ENCODE measurements around the gene FRMD8.
A peak's percentile ranks its signal among the peaks of the same experiment; 100 is the strongest.
"Not testable (repeated sequence)": the region's sequence is repeated elsewhere in the genome, so short reads cannot be mapped to it uniquely, and the experiment has no call there.

FRMD8 gene

DNA sequence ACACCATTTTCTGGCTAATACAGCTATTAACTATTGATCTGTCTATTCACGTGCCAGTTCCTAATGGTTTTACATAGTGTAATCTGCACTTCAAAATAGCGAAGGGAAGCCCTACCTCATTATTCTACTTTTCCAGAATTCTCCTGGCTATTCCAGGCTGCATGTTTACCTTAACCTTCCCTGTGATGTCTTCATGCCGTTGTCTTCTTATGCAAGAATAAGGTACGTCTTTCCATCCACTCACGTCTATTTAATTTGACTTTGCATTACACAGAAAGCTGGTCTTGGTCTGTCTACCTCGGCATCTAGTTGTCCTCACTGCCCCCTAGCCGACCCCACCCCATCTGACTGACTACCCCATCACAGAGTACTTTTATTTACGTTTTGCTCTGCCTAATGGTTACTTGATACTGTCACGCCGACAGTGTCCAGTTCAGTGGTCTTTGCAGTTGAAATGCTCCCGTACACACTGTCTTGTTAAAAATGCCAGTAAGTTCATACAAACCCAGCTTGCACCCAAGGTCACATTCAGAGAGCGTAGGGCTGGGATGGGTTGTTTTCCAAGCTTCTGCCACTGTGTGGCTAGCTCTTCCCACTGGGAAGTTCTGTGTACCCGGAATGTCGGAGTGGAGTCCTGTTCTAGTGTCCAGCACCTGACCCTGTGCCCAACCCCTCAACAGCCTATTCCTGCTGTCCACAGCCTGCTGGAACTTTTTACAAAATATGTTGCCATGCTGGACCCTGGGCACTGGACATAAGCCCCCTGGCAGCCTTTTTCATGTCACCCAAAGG is 51.2 kb downstream of the FRMD8 start:
- no peak for DNase-seq

DNA sequence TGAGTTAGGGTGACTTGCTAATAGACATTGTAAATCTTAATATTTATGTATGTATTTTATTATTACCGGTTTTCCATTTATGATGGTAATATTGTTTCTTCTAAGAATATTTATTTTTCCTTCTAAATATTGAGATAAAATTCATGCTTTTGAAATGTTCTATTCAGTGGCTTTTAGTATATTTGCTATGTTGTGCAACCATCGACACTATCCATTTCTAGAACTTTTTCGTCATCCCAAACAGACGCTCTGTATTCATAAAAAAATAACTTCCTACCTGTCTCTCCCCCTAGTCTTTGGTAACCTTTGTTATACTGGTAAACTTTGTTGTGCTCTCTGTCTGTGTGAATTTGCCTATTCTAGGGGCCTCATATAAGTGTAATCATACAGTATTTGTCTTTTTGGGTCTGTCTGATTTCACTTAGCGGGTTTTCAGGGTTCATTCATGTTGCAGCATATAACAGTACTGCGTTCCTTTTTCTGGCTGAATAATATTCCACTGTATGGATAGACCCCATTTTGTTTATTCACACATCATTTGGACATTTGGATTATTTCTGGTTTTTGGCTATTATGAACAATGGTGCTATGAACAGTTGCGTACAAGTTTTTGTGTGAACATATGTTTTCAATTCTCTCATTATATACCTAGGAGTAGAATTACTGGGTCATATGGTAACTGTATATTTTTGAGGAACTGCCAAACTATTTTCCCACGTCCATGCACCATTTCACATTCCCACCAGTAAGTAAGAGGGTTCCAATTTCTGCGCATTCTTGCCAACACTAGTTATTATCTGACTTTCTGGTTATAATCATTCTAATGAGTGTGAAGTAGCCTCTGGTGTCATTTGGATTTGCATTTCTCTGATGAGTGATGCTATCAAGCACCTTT is 52.1 kb downstream of the FRMD8 start:
- no peak for DNase-seq

DNA sequence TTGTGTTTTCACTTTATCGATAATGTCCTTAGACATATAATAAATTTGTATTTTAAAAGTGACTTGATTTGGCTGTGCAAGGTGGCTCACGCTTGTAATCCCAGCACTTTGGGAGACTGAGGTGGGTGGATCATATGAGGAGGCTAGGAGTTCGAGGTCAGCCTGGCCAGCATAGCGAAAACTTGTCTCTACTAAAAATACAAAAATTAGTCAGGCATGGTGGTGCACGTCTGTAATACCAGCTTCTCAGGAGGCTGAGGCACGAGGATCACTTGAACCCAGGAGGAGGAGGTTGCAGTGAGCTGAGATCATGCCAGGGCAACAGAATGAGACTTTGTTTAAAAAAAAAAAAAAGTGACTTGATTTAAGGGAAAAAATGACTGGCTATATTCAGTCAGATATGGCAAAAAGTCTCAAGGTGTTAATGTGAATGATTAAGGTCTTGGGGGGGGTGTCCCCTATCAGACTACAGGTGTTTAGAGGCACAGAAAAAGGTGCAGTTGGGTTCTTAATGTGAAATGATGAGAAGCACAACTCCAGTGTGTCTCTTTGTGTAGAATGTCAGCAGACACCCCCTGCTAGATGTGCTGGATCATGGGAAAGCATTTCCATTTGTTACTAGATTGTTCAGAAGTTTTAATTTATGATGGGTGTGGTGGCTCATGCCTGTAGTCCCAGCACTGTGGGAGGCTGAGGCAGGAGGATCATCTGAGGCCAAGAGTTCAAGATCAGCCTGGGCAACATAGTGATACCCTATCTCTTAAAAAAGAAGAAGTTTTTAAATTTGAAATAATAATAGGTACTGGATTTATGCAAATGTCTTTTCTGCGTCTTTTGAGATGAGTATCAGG is 53.1 kb downstream of the FRMD8 start:
- DNase-seq: no peak

DNA sequence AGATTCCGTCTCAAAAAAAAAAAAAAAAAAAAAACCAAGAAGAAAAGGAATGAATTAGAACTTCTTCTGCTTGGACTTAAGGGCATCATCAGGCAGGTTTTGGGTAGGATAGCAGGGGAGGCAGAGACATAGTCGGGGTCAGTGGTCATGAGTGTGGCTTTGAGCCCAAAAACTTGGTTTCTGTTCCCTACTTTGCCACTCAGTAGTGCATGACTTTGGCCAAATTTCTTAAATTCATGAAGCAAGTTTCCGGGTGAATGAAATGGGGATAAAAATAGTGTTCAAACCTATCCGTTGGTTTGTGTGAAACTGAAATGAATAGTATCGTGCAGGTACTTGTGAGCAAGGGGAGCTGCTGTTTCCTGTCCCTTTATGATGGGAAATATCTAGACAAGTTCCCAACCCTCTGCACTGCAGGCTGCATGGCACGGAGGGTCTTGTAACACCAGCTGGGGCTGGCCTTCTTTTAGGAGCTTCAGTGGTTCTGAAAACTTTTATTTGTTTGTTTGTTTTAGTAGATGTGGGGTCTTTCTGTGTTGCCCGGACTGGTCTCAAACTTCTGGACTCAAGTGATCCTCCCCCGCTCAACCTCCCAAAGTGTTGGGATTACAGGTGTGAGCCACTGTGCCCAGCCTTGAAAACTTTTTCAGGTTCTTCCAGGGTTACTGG is 54.5 kb downstream of the FRMD8 start:
- no peak for DNase-seq

DNA sequence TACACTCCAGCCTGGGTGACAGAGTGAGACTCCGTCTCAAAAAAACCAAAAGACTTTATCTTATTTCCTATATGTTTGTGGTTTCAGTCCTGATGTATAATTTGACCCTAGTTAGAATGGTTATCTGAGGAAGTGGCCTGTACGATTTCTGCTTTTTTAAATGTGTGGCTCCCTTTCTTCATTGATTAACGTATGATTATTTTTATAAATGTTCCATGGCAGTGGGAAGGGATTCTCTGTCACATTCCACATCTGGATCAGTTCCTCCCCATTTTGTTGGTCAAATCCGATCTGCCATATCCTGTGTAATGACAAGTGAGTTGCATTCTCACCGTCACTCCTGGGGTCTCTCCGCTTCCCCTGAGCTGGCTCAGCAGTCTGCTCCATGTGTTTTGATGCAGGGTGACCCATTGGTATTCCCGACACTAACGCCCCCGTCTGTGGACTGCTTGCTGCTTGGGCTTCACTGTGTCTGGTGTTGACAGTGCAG is 56.5 kb downstream of the FRMD8 start:
- no peak for DNase-seq

DNA sequence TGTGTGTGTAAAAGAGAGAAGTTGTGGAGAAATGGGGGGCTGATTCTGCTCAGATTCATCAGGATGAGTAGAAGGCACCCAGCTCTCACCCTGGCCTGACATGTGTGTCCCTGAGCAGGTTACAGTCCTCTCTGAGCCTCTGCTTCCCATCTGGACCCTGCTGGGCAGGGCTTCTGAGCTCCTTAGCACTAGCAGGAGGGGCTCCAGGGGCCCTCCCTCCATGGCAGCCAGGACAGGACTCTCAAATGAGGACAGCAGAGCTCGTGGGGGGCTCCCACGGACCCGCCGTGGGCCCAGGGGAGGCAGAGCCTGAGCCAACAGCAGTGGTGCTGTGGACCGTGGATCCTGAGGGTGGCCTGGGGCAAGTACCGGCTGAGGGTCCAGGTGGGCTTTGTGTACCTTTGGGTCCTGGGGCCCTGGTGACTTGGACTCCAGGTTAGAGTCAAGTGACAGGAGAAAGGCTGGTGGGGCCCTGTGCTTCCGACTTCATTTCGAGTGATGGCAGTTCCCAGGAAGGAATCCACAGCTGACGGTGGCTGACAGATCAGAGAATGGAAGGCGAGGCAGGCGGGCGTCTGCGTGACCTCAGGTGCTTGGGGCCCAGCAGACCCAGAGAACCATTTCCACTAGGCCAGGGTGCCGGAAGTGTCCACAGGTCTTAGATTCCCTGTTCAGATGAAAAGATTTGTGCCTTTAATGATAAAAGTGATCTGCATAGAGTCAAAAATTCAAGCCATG is 58.0 kb downstream of the FRMD8 start:
- no peak for DNase-seq

DNA sequence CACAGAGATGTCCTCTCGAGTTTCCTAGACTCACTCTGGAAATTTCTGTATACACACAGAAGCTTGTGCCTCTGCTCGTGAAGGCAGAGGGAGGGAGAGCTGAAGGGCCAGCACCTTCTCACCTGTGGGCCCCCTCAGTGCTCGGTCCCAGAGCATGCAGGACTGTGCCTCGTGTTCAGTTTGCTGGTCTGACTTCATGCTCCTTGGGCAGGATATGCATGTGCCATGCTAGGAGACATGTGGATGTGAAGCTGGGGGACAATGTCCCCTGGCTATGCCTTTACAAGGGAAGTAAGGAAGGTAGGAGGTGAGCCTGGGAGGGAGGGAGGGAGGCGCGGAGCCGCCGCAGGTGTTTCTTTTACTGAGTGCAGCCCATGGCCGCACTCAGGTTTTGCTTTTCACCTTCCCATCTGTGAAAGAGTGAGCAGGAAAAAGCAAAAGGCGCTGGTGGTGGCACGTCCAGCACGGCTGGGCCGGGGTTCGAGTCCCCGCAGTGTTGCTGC is 58.7 kb downstream of the FRMD8 start:
- no peak for DNase-seq

DNA sequence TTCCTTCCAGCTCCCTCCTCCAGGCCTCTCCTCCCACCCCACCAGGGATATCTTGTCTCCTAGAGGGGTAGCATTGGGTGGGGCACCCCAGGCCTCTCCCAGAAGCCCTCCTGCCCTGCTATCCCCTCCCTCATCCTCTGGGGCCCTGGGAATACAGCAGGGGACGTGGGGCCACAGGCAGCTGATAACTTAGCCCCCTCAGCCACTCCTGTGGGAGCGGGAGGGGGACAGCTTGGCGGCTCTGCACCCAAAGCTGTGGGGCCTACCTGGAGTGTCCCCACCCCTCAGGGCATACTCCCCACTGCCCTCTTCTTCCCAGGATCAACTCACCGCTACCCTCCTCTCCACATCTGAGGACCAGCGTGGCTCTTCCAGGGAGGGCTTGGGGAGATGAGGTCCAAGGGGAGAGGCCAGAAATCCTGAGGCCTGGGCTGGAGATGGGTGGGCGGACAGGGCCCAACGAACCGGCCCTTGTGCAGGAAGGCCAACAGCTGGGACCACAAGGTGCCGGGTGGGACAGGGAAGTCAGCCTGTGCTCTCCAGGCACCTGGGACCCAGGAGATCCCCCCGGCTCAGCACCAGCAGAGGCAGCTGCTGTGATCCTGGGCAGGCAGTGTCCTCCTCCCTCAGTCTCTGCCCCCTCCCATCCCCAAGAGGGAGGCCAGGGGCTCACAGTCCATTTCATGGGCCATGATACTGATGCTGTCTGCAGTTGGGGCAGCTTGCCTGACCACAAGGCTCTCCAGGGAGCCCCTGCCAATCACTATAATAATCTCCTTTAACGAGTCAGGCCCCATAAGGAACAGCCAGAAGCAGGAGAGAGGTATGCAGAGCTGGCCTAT is 59.4 kb downstream of the FRMD8 start:
- no peak for DNase-seq

DNA sequence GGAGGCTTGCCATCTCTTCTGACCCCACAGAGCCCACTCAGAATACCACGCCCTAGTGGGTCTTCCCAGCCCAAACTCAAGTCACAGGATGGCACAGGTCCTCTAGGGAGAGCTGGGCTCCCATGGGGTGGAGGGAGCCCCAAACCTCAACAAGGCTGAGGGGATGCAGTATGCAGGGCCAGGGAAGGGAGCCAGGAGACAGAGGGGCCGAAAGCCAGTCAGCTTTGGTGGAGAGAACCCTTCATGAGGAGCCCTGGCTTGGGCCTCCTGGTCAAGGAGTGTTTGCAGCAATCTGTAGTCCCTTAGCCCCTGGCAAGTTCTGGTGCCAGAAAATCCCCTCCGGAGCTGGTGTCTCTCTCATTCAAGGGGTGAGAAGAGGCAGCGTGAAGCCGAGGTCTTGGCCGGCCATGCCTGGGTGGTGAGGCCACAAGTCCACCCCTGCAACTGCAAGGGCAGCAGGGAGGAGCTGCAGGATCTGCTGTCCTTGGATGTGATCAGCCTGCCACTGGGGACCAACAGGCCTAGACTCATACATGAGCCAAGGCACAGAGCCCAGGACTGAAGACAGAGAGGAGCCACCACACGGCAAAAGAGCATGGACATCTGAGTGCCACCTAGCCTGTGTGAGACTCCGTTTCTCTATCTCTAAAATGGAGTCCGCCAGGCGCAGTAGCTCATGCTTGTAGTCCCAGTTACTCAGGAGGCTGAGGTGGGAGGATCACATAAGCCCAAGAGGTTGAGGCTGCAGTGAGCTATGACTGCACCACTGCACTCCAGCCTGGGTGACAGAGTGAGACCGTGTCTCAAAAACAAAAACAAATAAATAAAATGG is 60.2 kb downstream of the FRMD8 start:
- DNase-seq: no peak

DNA sequence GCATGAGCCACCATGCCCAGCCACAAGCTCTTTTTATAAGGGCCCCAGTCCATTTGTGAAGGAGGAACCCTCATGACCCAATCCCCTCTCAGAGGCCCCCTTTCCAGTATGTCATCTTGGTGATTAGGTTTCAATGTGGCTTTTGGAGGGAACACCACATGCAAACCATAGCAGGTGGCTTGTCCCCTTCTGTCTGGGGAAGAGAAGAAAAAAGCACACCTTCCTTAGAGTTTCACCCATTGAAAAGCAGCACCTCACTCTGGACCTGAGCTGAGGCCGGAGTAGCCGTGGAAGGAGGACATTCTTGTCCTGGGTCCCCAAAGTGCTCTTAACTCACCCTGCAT is 61.6 kb downstream of the FRMD8 start:
- no peak for DNase-seq

DNA sequence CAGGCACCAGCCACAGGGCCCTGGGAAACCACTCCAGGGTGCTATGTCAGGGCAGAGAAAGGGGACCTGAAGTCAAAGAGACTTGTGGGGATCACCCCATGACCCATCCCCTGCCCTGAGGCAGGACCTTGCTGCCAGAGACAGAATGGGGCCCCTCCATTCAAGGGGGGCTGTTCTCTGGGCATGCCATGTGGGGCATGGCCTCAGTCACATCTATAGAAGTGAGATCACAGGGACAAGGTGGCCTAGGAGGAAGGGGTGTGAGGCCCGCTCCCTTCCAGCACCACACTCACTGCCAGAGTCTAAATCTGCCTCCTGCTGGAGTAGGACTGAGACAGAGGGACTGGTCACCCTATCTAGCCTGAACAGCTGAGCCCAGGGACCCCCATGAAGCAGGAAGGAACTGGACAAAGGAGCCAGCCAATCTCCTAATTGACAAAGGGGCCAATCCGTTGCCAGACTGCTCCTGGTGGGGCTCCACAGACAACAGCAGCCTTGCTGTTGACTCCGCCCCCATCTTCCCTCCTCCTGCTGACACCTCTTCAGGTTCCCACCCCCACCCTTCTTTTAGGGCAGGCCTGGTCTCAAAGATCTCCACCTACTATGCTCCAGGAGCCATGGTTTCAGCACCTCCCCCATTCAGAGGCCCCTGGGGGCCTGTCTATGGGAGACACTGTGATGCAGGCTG is 62.1 kb downstream of the FRMD8 start:
- no peak for DNase-seq

DNA sequence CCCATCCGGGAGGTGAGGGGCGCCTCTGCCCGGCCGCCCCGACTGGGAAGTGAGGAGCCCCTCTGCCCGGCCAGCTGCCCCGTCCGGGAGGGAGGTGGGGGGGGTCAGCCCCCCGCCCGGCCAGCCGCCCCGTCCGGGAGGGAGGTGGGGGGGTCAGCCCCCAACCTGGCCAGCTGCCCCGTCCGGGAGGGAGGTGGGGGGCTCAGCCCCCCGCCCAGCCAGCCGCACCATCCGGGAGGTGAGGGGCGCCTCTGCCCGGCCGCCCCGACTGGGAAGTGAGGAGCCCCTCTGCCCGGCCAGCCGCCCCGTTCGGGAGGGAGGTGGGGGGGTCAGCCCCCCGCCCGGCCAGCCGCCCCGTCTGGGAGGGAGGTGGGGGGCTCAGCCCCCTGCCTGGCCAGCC is 64.9 kb downstream of the FRMD8 start:
- not testable (repeated sequence) for DNase-seq

DNA sequence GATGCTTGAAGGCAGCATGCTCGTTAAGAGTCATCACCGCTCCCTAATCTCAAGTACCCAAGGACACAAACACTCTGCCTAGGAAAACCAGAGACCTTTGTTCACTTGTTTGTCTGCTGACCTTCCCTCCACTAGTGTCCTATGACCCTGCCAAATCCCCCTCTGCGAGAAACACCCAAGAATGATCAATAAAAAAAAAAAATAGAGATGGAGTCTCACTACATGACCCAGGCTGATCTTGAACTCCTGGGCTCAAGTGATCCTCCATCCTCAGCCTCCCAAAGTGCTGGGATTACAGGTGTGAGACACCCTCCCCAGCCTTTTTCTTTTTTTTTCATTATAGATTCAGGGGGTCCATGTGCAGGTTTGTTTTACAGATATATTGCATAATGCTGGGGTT is 65.8 kb downstream of the FRMD8 start:
- DNase-seq: not testable (repeated sequence)

DNA sequence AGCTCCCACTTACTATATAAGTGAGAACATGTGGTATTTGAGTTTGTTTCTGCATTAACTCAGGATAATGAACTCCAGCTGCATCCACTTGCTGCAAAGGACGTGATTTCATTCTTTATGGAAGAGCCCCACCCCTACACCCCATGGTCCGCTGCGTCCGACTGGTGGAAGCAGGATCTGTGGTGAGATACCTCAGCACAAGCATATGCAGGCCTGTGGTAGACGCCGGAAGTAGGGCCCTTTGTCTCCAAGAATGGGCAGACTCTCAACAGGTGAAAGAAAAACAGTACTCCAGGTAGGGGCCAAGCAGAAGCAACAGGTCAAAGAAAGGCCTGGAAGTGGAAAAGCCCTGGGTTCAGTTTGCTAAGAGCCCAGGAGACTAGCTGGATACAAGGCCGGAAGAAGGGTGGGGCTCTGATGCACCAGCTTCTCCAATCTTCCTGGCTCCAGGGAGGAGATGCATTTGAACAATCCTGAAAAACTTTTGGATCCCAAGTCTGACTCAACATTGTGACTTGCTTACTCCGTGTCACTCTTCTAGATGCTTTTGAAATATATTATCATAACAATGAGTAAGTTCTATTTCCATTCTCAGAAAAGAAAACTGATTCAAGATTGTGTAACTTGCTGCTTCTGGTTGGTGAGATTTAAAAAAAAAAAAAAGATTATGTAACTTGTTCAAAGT is 66.5 kb downstream of the FRMD8 start:
- DNase-seq: peak; percentile 50

DNA sequence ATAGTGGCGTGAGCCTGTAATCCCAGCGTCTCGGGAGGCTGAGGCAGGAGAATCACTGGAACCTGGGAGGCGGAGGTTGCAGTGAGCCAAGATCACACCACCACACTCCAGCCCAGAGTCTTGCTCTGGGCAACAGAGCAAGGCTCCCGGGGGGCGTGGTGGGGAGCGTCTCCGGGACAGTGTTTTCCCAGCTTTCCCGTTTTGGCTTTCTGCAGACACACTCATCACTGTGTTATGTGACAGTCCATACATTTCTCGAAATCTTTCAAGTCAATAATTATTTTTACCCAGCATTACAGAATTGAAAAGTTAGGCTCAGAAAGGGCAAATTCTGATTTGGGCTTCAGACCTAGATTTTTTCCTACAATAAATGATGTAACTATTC is 67.9 kb downstream of the FRMD8 start:
- no peak for DNase-seq

DNA sequence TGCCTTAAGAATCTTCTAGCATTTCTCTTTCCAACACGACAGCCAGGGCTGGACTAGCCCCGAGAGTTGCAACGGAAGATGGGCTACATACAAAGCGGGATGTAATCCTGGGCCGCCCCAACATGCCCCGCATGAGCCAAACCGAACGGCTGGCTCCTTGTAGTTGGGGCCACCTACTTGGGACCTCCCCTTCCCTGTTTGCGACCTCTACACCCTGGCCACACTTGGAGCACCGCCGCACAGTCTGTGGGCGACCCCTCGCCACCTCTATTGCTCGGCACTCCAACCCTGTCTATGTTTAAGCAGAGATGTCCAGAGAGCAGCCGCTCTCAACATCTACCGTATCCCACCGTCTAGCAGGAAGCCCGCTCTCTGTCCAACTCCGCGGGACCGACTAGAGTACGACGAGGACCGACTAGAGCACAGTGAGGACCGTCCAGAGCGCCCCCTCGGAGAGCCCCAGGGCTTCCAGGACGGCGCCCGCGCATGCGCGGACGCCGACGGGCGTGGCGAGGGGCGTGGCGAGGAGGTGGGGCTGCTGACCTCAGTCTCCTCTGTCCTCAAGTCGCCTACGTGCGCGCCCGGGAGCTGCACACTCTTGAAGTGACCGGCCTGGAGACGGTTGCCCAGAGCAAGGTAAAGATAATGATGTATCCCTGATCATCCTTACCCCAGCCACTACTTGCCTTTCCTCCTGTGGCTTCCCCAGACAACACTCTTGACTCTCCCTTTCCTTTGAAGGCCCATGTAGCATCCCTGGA is 68.4 kb downstream of the FRMD8 start:
- peak; percentile 88 for DNase-seq

DNA sequence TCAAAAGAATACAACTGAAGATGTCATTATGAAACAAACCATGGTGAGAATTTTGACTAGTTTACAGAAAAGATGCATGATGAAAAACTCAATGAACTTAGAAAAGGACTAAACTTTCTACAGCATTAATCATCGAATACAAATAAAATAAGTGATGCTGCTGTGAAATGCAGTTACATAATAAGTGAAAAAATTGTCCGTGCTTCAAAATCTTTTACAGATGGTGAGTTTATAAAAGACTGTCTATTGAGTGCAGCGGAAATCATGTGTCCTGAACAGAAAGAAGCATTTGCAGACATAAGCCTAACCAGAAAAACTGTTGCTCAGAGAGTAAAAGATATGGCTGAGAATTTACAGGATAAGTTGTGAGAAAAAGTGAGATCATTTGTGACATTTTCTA is 70.0 kb downstream of the FRMD8 start:
- DNase-seq: no peak

DNA sequence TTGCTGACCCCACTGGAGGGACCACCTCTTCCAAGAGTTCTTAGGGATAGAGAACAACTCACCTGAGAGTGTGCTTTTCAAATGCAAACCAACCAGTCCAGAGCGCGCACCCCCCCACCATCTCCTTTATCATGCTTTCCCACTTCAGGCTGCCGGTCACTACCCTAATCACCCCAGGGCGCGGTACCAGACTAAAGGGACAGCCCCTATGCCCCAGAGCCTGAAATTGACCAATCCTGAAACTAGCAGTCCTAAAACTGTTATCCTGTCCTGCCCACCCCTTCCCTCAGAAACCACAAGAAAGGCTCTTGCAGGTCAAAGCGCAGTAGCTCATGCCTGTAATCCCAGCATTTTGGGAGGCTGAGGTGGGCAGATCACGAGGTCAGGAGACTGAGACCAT is 73.1 kb downstream of the FRMD8 start:
- DNase-seq: no peak
